ENCODE data around the gene KCNK17. TPM values are rescaled to one million over a fixed set of nuclear protein-coding genes. Genes with fewer than 3 reads are reported as not detected.

KCNK17 gene
- polyA plus RNA-seq, 3 donors from 2014 or later, result 0.53 to 1.1 TPM; not detected in 1

DNA sequence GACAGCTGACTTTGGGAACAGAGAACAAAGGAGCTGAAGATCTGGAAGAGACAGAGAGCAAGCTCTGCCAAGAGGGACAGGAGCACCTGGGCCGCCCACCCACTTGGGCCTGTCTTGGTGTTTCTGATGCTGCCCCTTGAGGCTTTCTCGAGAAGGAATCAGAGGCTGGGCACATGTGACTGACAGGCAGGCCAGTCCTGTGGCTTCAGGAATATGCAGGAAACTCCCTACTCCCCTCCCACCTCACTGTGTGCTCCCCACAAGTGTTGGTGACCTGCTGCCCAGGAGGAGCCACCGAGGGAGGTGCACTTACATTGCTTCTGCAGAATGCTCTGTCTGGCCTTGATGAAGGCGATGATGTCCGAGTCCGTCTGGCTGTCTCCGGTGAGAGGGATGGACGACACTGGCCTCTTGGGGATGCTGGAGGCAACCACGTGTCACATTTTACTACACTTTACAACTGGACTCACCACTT, 29.2 kb upstream of the KCNK17 start:
- Mint-ChIP-seq H3K27me3 (ENCODE audit: low read depth in 3 of 3) (peaks cover 0 to 5% (median 0%) of the 10 kb centered on the region in 3 donors), H3K9me3 (no peaks in the 10 kb centered on the region), H3K4me1 (peaks cover 10 to 35% of the 10 kb centered on the region in 2 donors), H3K36me3 (no peaks in the 10 kb centered on the region), H3K27ac (peak overlapping the region in 4 of 6 donors; percentile 82 to 94 (median 90)), H3K4me3 (peak overlapping the region in 3 of 5 donors; percentile 13 to 42 (median 16))
- DNase-seq, result no peak

DNA sequence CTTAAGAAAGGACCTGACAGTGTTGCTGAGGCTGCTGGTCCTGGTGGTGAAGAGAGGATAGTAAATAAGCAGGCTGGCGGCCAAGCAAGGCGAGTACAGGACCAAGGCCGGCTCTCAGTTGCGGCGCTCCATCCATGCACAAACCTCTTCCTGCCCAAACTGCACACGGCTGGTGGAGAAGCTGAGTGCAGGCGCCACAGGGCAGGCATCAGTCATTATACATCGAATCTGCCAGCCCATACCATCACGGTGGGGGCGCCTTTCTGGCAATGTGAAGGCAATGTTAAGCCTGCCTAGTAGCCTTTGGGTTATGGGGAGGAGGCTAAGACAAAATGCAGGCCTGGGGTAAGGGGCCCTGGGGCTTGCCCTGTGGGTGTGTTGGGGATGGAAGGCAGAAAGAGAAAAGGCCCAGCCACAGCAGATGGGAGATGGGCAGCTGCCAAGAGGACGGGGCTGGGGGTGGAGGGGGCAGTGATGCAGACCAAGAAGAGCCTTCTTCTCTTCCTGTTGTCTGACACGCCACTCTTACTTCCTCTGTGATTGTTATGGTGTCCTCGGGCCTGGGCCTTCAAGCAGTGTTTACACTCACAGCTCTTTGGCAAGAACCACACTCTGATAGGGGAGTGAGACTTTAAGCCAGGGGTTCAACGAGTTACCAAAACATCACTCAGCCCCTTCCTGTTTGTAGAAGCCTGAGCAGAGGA, 28.6 kb upstream of the KCNK17 start:
- peak in 2 of 3 donors; percentile 13 to 17 for DNase-seq
- Mint-ChIP-seq H3K4me1 (peaks cover 16 to 41% of the 10 kb centered on the region in 2 donors), H3K27me3 (ENCODE audit: low read depth in 3 of 3) (peaks cover 0 to 3% (median 0%) of the 10 kb centered on the region in 3 donors), H3K36me3 (no peaks in the 10 kb centered on the region), H3K27ac (peak overlapping the region in 4 of 6 donors; percentile 82 to 94 (median 90)), H3K4me3 (peak overlapping the region in 1 of 5 donors; percentile 42), H3K9me3 (no peaks in the 10 kb centered on the region)

DNA sequence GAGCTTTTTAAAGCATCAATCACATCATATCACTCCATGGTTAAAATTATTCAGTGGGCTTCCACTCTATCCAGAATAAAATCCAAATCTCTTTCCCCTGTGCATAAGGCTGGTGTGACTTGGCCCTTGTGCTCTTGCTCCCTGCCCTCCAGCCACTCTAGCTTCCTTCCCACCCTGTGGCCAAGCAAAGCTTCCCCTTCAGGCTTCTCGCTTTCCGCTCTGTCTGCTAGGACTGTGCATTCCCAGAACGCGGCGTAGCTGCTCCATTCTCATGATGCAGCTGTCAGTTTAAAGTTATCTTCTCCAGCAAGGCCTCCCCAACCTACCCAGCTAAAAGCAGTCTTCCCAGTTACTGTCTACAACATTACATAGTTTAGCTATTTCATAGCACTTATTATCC, 27.7 kb upstream of the KCNK17 start:
- H3K9me3 Mint-ChIP-seq, result no peaks in the 10 kb centered on the region
- no peak for DNase-seq
- H3K4me3 Mint-ChIP-seq, result no peak overlapping the region
- no peak overlapping the region for H3K27ac Mint-ChIP-seq
- peaks cover 0 to 1% (median under 1%) of the 10 kb centered on the region in 3 donors for H3K27me3 Mint-ChIP-seq (ENCODE audit: low read depth in 3 of 3)
- peaks cover 25 to 49% of the 10 kb centered on the region in 2 donors for H3K4me1 Mint-ChIP-seq
- no peaks in the 10 kb centered on the region for H3K36me3 Mint-ChIP-seq

DNA sequence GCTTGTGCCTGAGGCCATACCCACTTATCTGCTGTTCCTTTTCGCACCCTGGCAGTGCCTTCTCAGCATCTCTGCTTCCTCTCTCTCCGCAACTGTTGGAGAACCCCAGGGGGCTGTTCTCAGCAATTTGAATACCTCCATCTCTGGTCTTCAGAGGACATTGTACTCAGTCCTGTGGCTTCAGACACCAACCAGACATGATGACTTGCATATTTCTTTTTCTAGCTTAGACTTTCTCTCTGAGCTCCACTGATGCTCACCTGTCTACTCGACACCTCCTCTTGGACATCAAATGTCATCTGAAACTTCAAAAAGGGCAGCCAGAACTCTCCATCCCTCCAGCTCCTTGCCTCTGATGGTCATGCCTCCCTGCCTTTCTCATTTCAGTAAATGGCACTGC, 27.1 kb upstream of the KCNK17 start:
- Mint-ChIP-seq H3K36me3 (no peaks in the 10 kb centered on the region), H3K4me1 (peaks cover 30 to 55% of the 10 kb centered on the region in 2 donors), H3K9me3 (no peaks in the 10 kb centered on the region), H3K4me3 (no peak overlapping the region), H3K27ac (no peak overlapping the region), H3K27me3 (ENCODE audit: low read depth in 3 of 3) (peaks cover 0 to 3% (median 2%) of the 10 kb centered on the region in 3 donors)
- no peak for DNase-seq

DNA sequence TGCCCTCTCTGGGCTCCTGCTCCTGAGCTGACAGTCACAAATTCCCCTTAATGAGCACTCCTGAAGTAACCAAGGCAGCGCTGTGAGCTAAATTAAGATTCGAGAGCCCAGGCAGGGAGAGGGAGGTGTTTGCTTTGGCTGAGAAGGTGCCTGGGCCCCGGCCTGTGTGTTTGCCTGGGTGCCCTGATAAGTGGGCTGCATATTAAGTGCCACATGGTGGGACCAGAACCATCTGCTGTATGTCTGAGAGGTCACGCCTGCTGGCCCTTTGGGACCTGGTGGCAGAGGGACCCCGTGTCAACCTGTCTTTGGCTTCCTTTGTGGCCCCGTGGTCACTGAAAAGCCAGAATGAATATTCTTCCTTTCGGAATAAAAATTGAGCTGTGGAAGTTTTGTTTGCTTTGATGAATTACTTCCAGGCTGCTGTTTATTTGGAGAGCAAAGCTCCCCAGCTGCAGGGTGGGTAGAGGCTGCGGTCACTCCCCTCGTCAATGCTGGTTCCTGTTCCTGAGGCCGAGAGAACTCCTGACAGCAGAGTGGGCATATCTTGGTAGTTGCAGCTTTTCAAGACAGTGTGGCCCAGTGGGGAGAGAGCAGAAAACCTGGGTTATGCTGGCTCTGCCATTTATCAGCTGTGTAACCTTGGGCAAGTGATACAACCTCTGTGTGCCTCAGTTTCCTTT, 25.8 kb upstream of the KCNK17 start:
- peaks cover 44 to 68% of the 10 kb centered on the region in 2 donors for H3K4me1 Mint-ChIP-seq
- H3K36me3 Mint-ChIP-seq, result no peaks in the 10 kb centered on the region
- H3K9me3 Mint-ChIP-seq, result no peaks in the 10 kb centered on the region
- H3K4me3 Mint-ChIP-seq, result no peak overlapping the region
- no peak overlapping the region for H3K27ac Mint-ChIP-seq
- DNase-seq, result no peak
- H3K27me3 Mint-ChIP-seq (ENCODE audit: low read depth in 3 of 3), result peaks cover 0 to 4% (median 3%) of the 10 kb centered on the region in 3 donors

DNA sequence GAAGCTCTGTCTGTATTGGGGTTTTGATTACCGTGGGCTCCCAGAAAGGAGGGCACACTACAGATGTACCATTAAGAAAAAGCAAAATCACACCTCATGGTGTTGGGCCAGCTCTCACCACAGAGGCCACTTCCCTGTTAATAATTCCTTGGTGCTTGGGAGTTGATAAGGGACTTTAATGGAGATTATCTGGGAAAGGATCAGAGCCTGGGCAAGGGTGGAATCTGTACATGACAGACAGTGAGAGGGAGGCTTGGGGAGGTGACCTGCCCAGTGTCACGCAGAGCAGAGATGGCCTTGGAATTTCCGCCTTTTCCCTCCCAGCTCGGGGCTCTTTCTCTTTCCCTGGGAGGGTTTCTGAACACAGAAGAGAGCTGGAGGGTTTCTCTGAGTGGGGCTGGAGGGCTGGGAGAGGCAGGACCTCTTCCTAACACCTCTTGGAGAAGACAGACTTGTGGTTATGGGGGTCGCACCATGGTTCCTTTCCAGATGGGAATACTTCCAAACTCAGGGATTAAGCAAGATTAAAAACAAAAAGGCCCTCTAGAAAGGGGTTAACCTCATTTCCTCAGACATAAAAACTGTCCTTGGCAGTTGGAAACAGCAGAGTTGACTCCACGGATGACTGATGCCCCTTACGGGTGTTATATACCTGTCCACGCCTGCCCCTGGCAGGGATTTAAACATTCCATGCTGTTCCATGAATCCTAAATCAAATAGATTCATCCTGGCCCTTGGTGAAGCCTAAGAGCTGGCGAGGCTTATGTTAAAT, 25.1 kb upstream of the KCNK17 start:
- no peaks in the 10 kb centered on the region for H3K9me3 Mint-ChIP-seq
- no peak overlapping the region for H3K27ac Mint-ChIP-seq
- no peak overlapping the region for H3K4me3 Mint-ChIP-seq
- peaks cover under 1 to 7% (median 2%) of the 10 kb centered on the region in 3 donors for H3K27me3 Mint-ChIP-seq (ENCODE audit: low read depth in 3 of 3)
- no peaks in the 10 kb centered on the region for H3K36me3 Mint-ChIP-seq
- peaks cover 49 to 68% of the 10 kb centered on the region in 2 donors for H3K4me1 Mint-ChIP-seq
- DNase-seq, result no peak

DNA sequence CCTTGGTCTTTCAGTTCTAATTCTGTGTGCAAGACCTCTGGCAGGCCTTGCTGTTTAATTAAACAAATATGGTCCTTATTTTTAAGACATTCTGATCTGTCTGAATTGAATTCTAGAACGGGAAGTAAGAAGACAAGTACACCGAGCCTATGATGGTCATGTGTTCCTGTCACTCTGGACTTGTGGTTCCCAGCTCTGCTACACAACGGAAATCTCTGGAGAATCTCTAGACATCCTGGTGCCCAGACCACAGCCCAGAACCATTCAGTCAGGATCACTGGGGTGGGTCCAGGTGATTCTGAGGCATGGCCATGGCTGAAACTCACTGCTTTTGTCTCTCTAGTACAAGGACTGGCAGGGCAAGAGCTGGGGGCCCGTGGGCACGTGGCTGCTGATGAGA, 24.2 kb upstream of the KCNK17 start:
- no peak for DNase-seq
- peak overlapping the region in 4 of 5 donors; percentile 2 to 58 (median 15) for H3K4me3 Mint-ChIP-seq
- H3K27ac Mint-ChIP-seq, result peak overlapping the region in 2 of 6 donors; percentile 4 to 31
- H3K9me3 Mint-ChIP-seq, result no peaks in the 10 kb centered on the region
- H3K4me1 Mint-ChIP-seq, result peaks cover 49 to 62% of the 10 kb centered on the region in 2 donors
- H3K36me3 Mint-ChIP-seq, result no peaks in the 10 kb centered on the region
- peaks cover 2 to 7% (median 2%) of the 10 kb centered on the region in 3 donors for H3K27me3 Mint-ChIP-seq (ENCODE audit: low read depth in 3 of 3)

DNA sequence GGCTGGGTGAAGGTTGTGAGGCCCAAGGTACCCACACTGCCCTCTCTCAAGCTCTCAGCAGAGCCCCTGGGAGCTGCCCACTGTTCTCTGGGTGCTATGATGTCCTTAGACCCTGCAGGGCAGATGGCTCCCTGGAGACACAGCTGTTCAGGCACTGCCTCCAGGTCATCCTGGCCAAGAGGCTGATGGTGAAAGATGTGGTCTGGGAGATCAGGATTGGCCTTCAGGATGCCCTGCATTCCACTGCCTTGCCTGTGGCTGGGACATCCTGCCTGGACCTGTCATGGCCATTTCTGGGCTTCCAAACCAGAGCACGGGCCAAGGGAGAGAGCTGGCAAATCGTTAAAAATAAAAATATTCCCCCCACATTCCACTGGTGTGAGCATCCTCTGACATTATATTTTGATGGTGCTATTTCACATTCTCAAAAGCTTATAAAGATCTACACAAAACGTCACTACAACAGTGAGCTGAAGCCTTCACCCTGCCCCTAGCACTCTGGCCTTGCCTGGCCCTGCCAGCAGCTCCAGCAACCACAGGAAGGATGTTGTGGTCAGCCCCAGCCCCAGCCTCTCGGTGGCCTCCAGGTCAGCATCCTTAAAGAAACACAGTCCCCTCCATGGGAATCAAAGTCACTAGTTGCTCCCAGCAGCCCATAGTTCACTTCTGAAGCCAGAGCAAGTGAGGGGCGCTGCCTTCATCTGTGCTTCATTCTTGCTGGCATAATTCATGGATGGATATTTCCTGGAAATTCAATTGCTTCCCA, 21.7 kb upstream of the KCNK17 start:
- Mint-ChIP-seq H3K27ac (peak overlapping the region; percentile 53 to 85 (median 72)), H3K4me3 (peak overlapping the region; percentile 69 to 85 (median 73)), H3K27me3 (ENCODE audit: low read depth in 3 of 3) (peaks cover 2 to 7% (median 3%) of the 10 kb centered on the region in 3 donors), H3K9me3 (no peaks in the 10 kb centered on the region), H3K36me3 (peaks cover 0 to 5% (median 0%) of the 10 kb centered on the region in 3 donors), H3K4me1 (peaks cover 49 to 53% of the 10 kb centered on the region in 2 donors)
- DNase-seq, result peak; percentile 53 to 62 (median 58)

DNA sequence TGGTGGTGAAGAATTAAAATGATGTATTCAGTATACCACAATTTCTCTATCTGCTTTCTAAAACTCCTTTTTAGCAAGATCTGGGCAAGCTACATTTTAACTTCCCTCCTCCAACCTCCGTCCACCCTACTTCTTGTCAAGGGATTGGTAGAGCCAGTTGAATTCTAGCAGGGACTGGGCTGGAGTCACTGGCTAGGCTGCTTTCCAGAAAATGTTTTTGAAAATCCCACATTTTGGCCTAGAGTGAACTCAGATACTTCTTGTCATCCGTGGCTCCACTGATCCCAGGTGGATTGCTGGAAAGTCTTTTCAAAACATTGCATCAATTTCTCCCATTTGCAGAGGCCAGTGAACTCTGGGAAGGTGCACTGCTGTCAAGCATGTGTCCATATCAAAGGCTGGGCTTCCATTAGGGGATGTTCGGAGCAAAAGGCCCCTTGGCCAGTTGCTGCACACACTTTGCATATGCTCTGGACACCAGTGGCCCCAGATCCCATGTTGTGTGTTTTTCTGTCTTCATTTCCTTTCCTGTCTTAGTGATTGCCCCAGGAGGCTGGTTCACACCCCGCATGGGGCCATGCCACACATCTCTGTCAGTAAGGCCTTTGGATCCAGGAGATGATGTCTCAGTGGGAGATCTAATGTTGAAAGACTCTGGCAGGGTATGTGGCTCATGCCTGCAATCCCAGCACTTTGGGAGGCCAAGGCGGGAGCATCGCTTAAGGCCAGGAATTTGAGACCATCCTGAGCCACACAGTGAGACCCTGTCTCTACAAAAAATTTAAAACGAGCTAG, 19.6 kb upstream of the KCNK17 start:
- peaks cover 6 to 10% (median 6%) of the 10 kb centered on the region in 3 donors for H3K27me3 Mint-ChIP-seq (ENCODE audit: low read depth in 3 of 3)
- peaks cover 43 to 44% of the 10 kb centered on the region in 2 donors for H3K4me1 Mint-ChIP-seq
- no peak overlapping the region for H3K27ac Mint-ChIP-seq
- no peak for DNase-seq
- no peaks in the 10 kb centered on the region for H3K9me3 Mint-ChIP-seq
- peaks cover 0 to 5% (median 0%) of the 10 kb centered on the region in 3 donors for H3K36me3 Mint-ChIP-seq
- no peak overlapping the region for H3K4me3 Mint-ChIP-seq

DNA sequence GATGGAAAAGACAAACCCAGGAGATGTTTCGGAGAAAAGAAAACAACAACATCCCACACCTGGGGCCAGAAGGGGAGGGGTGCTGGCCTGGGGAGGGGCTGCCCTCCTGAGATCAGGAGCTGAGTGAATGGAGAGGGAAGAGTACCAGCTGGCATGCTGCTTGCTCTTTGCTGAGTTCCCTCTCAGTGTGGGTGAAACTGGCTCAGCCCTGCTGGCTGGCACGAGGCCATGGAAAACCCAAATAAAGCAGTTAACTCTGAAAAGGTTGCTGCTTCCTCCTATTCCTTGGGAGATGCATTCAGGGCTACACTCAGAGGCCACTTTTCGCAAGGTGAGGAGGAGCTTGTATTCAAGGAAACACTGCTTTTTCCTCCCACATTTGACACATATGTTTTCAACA, 16.3 kb upstream of the KCNK17 start:
- Mint-ChIP-seq H3K4me3 (no peak overlapping the region), H3K27me3 (ENCODE audit: low read depth in 3 of 3) (peaks cover 6 to 9% (median 7%) of the 10 kb centered on the region in 3 donors), H3K36me3 (peaks cover 0 to 5% (median 0%) of the 10 kb centered on the region in 3 donors), H3K27ac (peak overlapping the region in 1 of 6 donors; percentile 63), H3K9me3 (no peaks in the 10 kb centered on the region), H3K4me1 (peaks cover 10 to 12% of the 10 kb centered on the region in 2 donors)
- DNase-seq, result no peak

DNA sequence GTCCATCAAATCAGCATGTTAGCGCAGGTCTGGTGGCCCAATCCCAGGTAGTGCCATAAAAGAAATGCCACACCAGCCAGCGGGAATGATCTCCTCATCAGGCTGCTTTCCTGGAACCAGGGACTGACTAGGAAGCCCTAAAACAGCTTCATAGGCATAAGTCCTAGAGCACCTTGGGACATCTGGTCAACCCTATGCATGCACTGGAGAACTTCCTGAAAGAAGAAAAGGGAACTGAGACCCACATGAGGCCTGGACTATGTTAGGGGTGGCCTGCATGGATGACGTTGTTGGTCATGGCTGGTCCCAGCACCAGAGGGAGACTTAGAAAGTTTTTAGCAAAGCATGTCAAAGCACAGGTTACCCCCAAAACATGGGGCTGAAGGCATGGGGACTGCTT, 15.8 kb upstream of the KCNK17 start:
- no peak for DNase-seq
- H3K27me3 Mint-ChIP-seq (ENCODE audit: low read depth in 3 of 3), result peaks cover 6 to 10% (median 9%) of the 10 kb centered on the region in 3 donors
- peaks cover 0 to 5% (median 0%) of the 10 kb centered on the region in 3 donors for H3K36me3 Mint-ChIP-seq
- peak overlapping the region in 1 of 6 donors; percentile 63 for H3K27ac Mint-ChIP-seq
- peaks cover 5 to 8% of the 10 kb centered on the region in 2 donors for H3K4me1 Mint-ChIP-seq
- no peak overlapping the region for H3K4me3 Mint-ChIP-seq
- H3K9me3 Mint-ChIP-seq, result no peaks in the 10 kb centered on the region

DNA sequence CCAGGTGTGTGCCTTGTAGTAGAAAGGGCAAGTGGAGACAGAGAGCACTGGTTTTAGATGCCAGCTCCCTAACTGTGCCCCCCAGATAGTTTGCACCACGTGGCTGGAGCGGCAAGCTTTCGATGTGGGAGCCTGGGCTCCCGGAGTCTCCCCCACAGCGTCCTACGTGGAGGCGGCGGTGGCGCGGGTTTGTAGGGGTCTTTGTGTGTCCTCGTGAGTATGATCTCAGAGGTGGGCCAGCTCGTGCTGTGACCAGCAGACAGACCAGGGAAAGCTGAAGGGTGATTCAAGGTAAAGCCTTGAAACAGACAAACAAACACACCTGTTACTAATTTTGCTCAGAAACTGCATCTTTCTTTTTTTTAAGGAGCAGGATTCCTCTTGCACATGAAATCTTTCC, 13.8 kb upstream of the KCNK17 start:
- Mint-ChIP-seq H3K4me1 (no peaks in the 10 kb centered on the region), H3K36me3 (peaks cover 0 to 5% (median 0%) of the 10 kb centered on the region in 3 donors), H3K4me3 (no peak overlapping the region), H3K27me3 (ENCODE audit: low read depth in 3 of 3) (peaks cover 5 to 12% (median 5%) of the 10 kb centered on the region in 3 donors), H3K9me3 (no peaks in the 10 kb centered on the region), H3K27ac (no peak overlapping the region)
- no peak for DNase-seq
